Measurements from ENCODE around the gene REXO2. TPM values are rescaled to one million over a fixed set of nuclear protein-coding genes. Genes with fewer than 3 reads are reported as not detected.

REXO2 gene
- total and polyA plus RNA-seq, 2 of the 13 experiments (the other 11 are each of a cell fraction or from before 2014, with no cell fraction given), result 95.6 to 104 TPM

DNA sequence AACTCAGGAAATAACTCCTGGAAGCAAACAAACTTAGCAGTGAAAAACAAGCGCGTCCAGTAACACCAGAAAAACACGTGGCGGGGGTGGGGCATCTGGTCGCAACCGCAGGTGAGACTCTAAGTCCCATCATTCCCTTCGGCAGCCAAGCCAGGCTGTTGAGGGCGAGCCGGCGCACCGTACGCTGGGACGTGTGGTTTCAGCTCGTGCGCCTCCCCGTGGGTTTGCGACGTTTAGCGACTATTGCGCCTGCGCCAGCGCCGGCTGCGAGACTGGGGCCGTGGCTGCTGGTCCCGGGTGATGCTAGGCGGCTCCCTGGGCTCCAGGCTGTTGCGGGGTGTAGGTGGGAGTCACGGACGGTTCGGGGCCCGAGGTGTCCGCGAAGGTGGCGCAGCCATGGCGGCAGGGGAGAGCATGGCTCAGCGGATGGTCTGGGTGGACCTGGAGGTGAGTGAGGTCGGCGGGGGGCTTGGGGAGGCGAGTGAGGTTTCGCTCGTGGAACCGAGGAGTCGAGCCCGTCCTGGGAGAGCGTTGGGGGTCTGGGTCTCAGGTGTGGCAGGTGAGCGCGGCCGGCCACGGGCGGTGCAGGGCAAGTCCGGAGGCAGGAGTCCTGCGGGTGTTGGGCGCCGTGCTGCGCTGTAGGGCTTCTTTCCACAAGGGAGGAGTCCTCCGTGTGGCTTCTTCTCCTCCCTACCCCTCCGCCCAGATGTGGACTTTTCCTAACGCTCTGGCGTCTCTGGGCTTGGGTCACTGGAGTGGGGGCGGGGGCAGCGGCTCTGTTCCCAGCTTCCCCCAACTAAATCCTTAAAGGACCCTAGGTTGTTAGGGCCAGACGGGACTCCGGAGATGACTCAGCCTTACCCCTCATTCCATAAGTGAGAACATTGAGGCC lies at the start of gene REXO2 (continued):
- peak; percentile 59; the same call in 1 of the 2 replicates for TF ChIP-seq FOSL1 (CRISPR knock-in tag; IDR thresholded peaks at IDR 0.05; ENCODE audit: borderline replicate concordance)
- TF ChIP-seq HMG20A (CRISPR knock-in tag; IDR thresholded peaks at IDR 0.05; ENCODE audit: borderline replicate concordance), result no peak; the same call in 1 of the 2 replicates
- TF ChIP-seq RAD51 (IDR thresholded peaks at IDR 0.05; ENCODE audit: borderline replicate concordance), result no peak
- no peak for TF ChIP-seq TOPORS (CRISPR knock-in tag; IDR thresholded peaks at IDR 0.05)
- no peak for TF ChIP-seq MBD4 (IDR thresholded peaks at IDR 0.05; ENCODE audit: borderline replicate concordance, low read length)
- TF ChIP-seq SNAPC2 (CRISPR knock-in tag; IDR thresholded peaks at IDR 0.05), result no peak; the same call in 1 of the 2 replicates
- TF ChIP-seq, protein P1, sequence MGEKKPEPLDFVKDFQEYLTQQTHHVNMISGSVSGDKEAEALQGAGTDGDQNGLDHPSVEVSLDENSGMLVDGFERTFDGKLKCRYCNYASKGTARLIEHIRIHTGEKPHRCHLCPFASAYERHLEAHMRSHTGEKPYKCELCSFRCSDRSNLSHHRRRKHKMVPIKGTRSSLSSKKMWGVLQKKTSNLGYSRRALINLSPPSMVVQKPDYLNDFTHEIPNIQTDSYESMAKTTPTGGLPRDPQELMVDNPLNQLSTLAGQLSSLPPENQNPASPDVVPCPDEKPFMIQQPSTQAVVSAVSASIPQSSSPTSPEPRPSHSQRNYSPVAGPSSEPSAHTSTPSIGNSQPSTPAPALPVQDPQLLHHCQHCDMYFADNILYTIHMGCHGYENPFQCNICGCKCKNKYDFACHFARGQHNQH (CRISPR knock-in tag; IDR thresholded peaks at IDR 0.05), result peak; percentile 23; the same call in 1 of the 2 replicates
- peak; percentile 62; the same call in 1 of the 2 replicates for TF ChIP-seq TBX2 (CRISPR knock-in tag; IDR thresholded peaks at IDR 0.05; ENCODE audit: borderline replicate concordance)
- no peak for TF ChIP-seq ISX (CRISPR knock-in tag; conservative IDR thresholded peaks at IDR 0.05)
- TF ChIP-seq MEIS2 (CRISPR knock-in tag; IDR thresholded peaks at IDR 0.05), result peak; percentile 63; the same call in 1 of the 2 replicates
- TF ChIP-seq, protein P2, sequence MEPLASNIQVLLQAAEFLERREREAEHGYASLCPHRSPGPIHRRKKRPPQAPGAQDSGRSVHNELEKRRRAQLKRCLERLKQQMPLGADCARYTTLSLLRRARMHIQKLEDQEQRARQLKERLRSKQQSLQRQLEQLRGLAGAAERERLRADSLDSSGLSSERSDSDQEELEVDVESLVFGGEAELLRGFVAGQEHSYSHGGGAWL (CRISPR knock-in tag; IDR thresholded peaks at IDR 0.05), result peak; percentile 83
- TF ChIP-seq, protein P3, sequence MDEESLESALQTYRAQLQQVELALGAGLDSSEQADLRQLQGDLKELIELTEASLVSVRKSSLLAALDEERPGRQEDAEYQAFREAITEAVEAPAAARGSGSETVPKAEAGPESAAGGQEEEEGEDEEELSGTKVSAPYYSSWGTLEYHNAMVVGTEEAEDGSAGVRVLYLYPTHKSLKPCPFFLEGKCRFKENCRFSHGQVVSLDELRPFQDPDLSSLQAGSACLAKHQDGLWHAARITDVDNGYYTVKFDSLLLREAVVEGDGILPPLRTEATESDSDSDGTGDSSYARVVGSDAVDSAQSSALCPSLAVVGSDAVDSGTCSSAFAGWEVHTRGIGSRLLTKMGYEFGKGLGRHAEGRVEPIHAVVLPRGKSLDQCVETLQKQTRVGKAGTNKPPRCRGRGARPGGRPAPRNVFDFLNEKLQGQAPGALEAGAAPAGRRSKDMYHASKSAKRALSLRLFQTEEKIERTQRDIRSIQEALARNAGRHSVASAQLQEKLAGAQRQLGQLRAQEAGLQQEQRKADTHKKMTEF (CRISPR knock-in tag; IDR thresholded peaks at IDR 0.05), result peak; percentile 82; the same call in 1 of the 2 replicates
- no peak for TF ChIP-seq ZSCAN20 (CRISPR knock-in tag; IDR thresholded peaks at IDR 0.05; ENCODE audit: borderline replicate concordance)
- no peak for TF ChIP-seq ZNF7 (CRISPR knock-in tag; IDR thresholded peaks at IDR 0.05)
- TF ChIP-seq ZSCAN9 (CRISPR knock-in tag; IDR thresholded peaks at IDR 0.05; ENCODE audit: borderline replicate concordance), result no peak
- TF ChIP-seq ZNF768 (CRISPR knock-in tag; IDR thresholded peaks at IDR 0.05), result no peak; the same call in 1 of the 2 replicates
- peak; percentile 9; the same call in 1 of the 2 replicates for TF ChIP-seq GATAD2A (CRISPR knock-in tag; IDR thresholded peaks at IDR 0.05)
- peak; percentile 17; the same call in 1 of the 2 replicates for TF ChIP-seq SMAD3 (CRISPR knock-in tag; IDR thresholded peaks at IDR 0.05)
- no peak for TF ChIP-seq ZNF780A (CRISPR knock-in tag; IDR thresholded peaks at IDR 0.05)
- TF ChIP-seq PAF1 (CRISPR knock-in tag; IDR thresholded peaks at IDR 0.05), result no peak
- 0 out of 2 replicates have a peak, but pooled peaks have one; percentile 57 for TF ChIP-seq RFXAP (CRISPR knock-in tag; IDR thresholded peaks at IDR 0.05; ENCODE audit: borderline replicate concordance)
- TF ChIP-seq JUND (CRISPR knock-in tag; IDR thresholded peaks at IDR 0.05), result no peak
- no peak for TF ChIP-seq RELA (CRISPR knock-in tag; IDR thresholded peaks at IDR 0.05)
- no peak for TF ChIP-seq TMF1 (CRISPR knock-in tag; IDR thresholded peaks at IDR 0.05; ENCODE audit: low read depth)
- TF ChIP-seq ZKSCAN1 (IDR thresholded peaks at IDR 0.05; ENCODE audit: low read length), result no peak
- TF ChIP-seq NR2F1 (CRISPR knock-in tag; IDR thresholded peaks at IDR 0.05), result no peak
- no peak for TF ChIP-seq ZNF256 (CRISPR knock-in tag; conservative IDR thresholded peaks at IDR 0.05)

Data from HepG2 (cell line).